Thyroid gland (tissue), 4 donors: ENCODE results near the gene SEC22C.

ENCODE experiments used
- CTCF ChIP-seq, 6 experiments: fragments of 200-600 bp in 3 of 6; fragments of 450-650 bp in 3 of 6; sonication (generic) in 3 of 6; IDR thresholded peaks; one replicate each; pipeline ENCODE4 v1.5.1; 2016 to 2019; ENCODE audit warnings: antibody characterized with exemption in 6 of 6, mild to moderate bottlenecking in 2 of 6, inconsistent platforms in 1 of 6, moderate library complexity in 1 of 6
- POLR2A ChIP-seq, 2 donors: fragments of 450-650 bp; IDR thresholded peaks; one replicate each; pipeline ENCODE4 v1.6.1; 2017; ENCODE audit warnings: antibody characterized with exemption in 2 of 2, mild to moderate bottlenecking in 2 of 2, moderate library complexity in 1 of 2

DNA sequence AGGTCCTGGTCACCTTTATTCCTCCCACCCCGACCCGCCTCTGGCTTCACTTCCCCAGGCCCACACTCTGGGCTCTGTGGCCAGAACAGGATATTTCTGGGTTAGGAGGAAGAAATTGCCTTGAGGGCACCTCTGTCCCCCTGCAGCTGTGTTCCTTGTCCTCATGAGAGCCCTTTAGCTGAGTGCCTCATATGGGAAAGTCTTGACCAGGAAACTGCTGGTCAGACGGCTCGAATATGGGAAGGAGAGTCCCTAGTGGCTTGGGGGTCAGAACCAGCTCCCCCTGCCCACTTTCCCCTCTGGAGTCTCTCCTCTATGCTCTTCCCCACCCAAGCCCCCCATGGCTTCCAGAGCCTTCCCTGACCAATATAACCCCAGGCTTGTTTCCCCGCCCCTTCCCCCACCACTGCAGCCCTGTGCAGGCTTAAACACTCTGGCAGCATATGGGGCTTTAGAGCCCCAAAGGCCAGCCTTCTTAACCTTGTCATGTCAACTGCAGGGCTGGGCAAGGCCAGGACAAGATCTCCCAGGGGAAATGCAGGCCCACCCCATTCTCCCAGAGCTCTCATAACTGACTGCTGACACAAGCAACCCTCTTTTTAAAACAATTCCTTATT, 36.4 kb downstream of the SEC22C start:
- TF ChIP-seq POLR2A (IDR thresholded peaks at IDR 0.05) (no peak), CTCF (IDR thresholded peaks at IDR 0.05) (peak in 1 of 6 experiments; percentile 2)
